Measurements from ENCODE around the gene WTIP.

The WTIP gene

DNA sequence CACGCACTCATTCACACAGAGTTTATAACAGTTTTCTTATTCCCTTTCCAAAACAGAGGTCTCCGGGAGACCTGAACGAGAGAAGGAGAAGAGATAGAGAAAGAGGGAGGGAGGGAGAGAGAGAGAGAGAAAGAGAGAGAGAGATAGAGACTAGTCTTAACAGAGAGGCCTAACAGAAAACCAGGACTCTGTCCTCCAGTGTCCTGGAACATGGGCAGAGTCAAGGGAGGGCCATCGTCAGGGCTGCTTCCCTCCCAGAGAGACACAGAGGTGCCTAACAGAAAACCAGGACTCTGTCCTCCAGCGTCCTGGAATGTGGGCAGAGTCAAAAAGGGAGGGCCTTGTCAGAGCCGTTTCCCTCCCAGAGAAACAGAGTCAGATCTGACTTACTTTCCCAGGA, 78.7 kb downstream of the WTIP start:
- H3K27ac ChIP-seq, result no peak overlapping the region
- TF ChIP-seq CTCF (conservative IDR thresholded peaks at IDR 0.05), result no peak
